Renal cortical epithelial cell (primary cell): Measurements from ENCODE around the gene RNF148. TPM values are rescaled to one million over a fixed set of nuclear protein-coding genes. Genes with fewer than 3 reads are reported as not detected.

ENCODE experiments used
- total RNA-seq: library from RNA; depleted of rRNA; stranded (reverse); fragments of >200 nt; gene quantifications from 2 replicates; pipeline ENCODE4 v1.2.3, GENCODE V29; 2014

RNF148 gene
- total RNA-seq, 1 donor from 2014 or later: 0.15 TPM

Other genes starting within 250 kb of the RNF148 start
- gene RNF133, start 3.8 kb downstream of the RNF148 start, total RNA-seq: 0.10 TPM in 1 of 2 replicates, not detected in the other
- gene CADPS2, start 183.5 kb upstream of the RNF148 start, total RNA-seq: 8.7 and 14.6 TPM in 2 replicates